Skeletal muscle tissue (tissue), 4 donors: ENCODE results near the gene ENDOD1. TPM values are rescaled to one million over a fixed set of nuclear protein-coding genes. Genes with fewer than 3 reads are reported as not detected.

ENCODE experiments used
- H3K27ac ChIP-seq: one replicate; pipeline ENCODE4 v1.7.0; 2013; ENCODE audit warnings: mild to moderate bottlenecking, low read depth, low read length, inconsistent platforms
- H3K27me3 ChIP-seq, 3 donors: one replicate each; pipeline ENCODE4 v1.7.0; 2013; ENCODE audit warnings: low read length in 3 of 3; ENCODE audit not compliant: control insufficient read depth in 3 of 3, insufficient read depth in 3 of 3
- H3K36me3 ChIP-seq, 3 donors: one replicate each; pipeline ENCODE4 v1.7.0; 2013; ENCODE audit warnings: low read length in 3 of 3; ENCODE audit not compliant: control insufficient read depth in 3 of 3, insufficient read depth in 3 of 3
- H3K4me1 ChIP-seq, 3 donors: one replicate each; pipeline ENCODE4 v1.7.0; 2013; ENCODE audit warnings: low read length in 3 of 3, mild to moderate bottlenecking in 3 of 3; ENCODE audit not compliant: control insufficient read depth in 3 of 3, insufficient read depth in 3 of 3
- H3K4me3 ChIP-seq, 3 donors: one replicate each; pipeline ENCODE4 v1.7.0; 2013; ENCODE audit warnings: low read length in 3 of 3
- H3K9ac ChIP-seq, 3 donors: one replicate each; pipeline ENCODE4 v1.7.0; 2013; ENCODE audit warnings: low read length in 3 of 3, mild to moderate bottlenecking in 3 of 3, moderate library complexity in 2 of 3, low read depth in 1 of 3
- H3K9me3 ChIP-seq, 3 donors: one replicate each; pipeline ENCODE4 v1.7.0; 2013; ENCODE audit warnings: low read length in 3 of 3; ENCODE audit not compliant: control insufficient read depth in 3 of 3
- total RNA-seq: library from RNA; depleted of rRNA; stranded (reverse); fragments of >200 nt; gene quantifications from one replicate; pipeline ENCODE4 v1.2.3, GENCODE V29; 2014
- donor health status: Osteomylitis.

ENDOD1 gene
- total RNA-seq, 1 donor from 2014 or later = 99.2 TPM

GRCh38 chr11:95086836-95087570 is 2.6 kb upstream of the ENDOD1 start:
- Histone ChIP-seq H3K27ac (no peak overlapping the region), H3K4me3 (no peak overlapping the region), H3K36me3 (no peaks in the 10 kb centered on the region), H3K27me3 (no peaks in the 10 kb centered on the region), H3K9me3 (no peaks in the 10 kb centered on the region), H3K9ac (no peak overlapping the region), H3K4me1 (peaks cover 21 to 23% (median 21%) of the 10 kb centered on the region in 3 donors)

GRCh38 chr11:95088946-95089619 is 563 bp upstream of the ENDOD1 start:
- peaks cover 37 to 41% (median 39%) of the 10 kb centered on the region in 3 donors for H3K4me1 ChIP-seq
- peak overlapping the region; percentile 54 to 94 (median 58) for H3K9ac ChIP-seq
- no peaks in the 10 kb centered on the region for H3K36me3 ChIP-seq
- no peaks in the 10 kb centered on the region for H3K9me3 ChIP-seq
- no peaks in the 10 kb centered on the region for H3K27me3 ChIP-seq
- peak overlapping the region; percentile 84 for H3K27ac ChIP-seq
- peak overlapping the region; percentile 65 to 85 (median 75) for H3K4me3 ChIP-seq

- peak overlapping the region; percentile 84 for H3K27ac ChIP-seq
- H3K36me3 ChIP-seq = no peaks in the 10 kb centered on the region
- H3K27me3 ChIP-seq = no peaks in the 10 kb centered on the region
- H3K9me3 ChIP-seq = no peaks in the 10 kb centered on the region
- peak overlapping the region; percentile 20 to 85 (median 42) for H3K4me3 ChIP-seq
- H3K4me1 ChIP-seq = peaks cover 47 to 60% (median 57%) of the 10 kb centered on the region in 3 donors
- peak overlapping the region in 2 of 3 donors; percentile 83 to 94 for H3K9ac ChIP-seq
These were observed 2.1 kb downstream of the ENDOD1 start for GRCh38 chr11:95091663-95092180.

- H3K9ac ChIP-seq = peak overlapping the region in 2 of 3 donors; percentile 32 to 40
- peak overlapping the region in 1 of 3 donors; percentile 85 for H3K4me3 ChIP-seq
- H3K27ac ChIP-seq = peak overlapping the region; percentile 84
- H3K36me3 ChIP-seq = no peaks in the 10 kb centered on the region
- peaks cover 51 to 70% (median 57%) of the 10 kb centered on the region in 3 donors for H3K4me1 ChIP-seq
- no peaks in the 10 kb centered on the region for H3K27me3 ChIP-seq
- no peaks in the 10 kb centered on the region for H3K9me3 ChIP-seq
These were observed 3.1 kb downstream of the ENDOD1 start for GRCh38 chr11:95092549-95093324.

- Histone ChIP-seq H3K36me3 (no peaks in the 10 kb centered on the region), H3K27me3 (no peaks in the 10 kb centered on the region), H3K9ac (no peak overlapping the region), H3K9me3 (no peaks in the 10 kb centered on the region), H3K27ac (peak overlapping the region; percentile 84), H3K4me1 (peaks cover 51 to 69% (median 57%) of the 10 kb centered on the region in 3 donors), H3K4me3 (peak overlapping the region in 1 of 3 donors; percentile 85)
These were observed 3.9 kb downstream of the ENDOD1 start for GRCh38 chr11:95093548-95093947.

- H3K4me3 ChIP-seq = no peak overlapping the region
- H3K9ac ChIP-seq = peak overlapping the region in 2 of 3 donors; percentile 20 to 54
- H3K27ac ChIP-seq = peak overlapping the region; percentile 80
- H3K9me3 ChIP-seq = no peaks in the 10 kb centered on the region
- no peaks in the 10 kb centered on the region for H3K36me3 ChIP-seq
- no peaks in the 10 kb centered on the region for H3K27me3 ChIP-seq
- peaks cover 42 to 68% (median 46%) of the 10 kb centered on the region in 3 donors for H3K4me1 ChIP-seq
These were observed 6.4 kb downstream of the ENDOD1 start for GRCh38 chr11:95095858-95096587.

- no peak overlapping the region for H3K9ac ChIP-seq
- peaks cover 35 to 63% (median 41%) of the 10 kb centered on the region in 3 donors for H3K4me1 ChIP-seq
- H3K27ac ChIP-seq = peak overlapping the region; percentile 80
- H3K9me3 ChIP-seq = no peaks in the 10 kb centered on the region
- no peak overlapping the region for H3K4me3 ChIP-seq
- H3K36me3 ChIP-seq = no peaks in the 10 kb centered on the region
- no peaks in the 10 kb centered on the region for H3K27me3 ChIP-seq
These were observed 7.6 kb downstream of the ENDOD1 start for GRCh38 chr11:95097209-95097608.

- no peaks in the 10 kb centered on the region for H3K36me3 ChIP-seq
- H3K9me3 ChIP-seq = no peaks in the 10 kb centered on the region
- H3K4me3 ChIP-seq = no peak overlapping the region
- H3K27ac ChIP-seq = peak overlapping the region; percentile 14
- H3K4me1 ChIP-seq = peaks cover 28 to 59% (median 36%) of the 10 kb centered on the region in 3 donors
- no peak overlapping the region for H3K9ac ChIP-seq
- H3K27me3 ChIP-seq = no peaks in the 10 kb centered on the region
These were observed 9.2 kb downstream of the ENDOD1 start for GRCh38 chr11:95098826-95099225.

GRCh38 chr11:95100191-95100648 is 10.6 kb downstream of the ENDOD1 start:
- H3K9me3 ChIP-seq = no peaks in the 10 kb centered on the region
- peak overlapping the region; percentile 81 for H3K27ac ChIP-seq
- peaks cover 29 to 64% (median 47%) of the 10 kb centered on the region in 3 donors for H3K4me1 ChIP-seq
- H3K4me3 ChIP-seq = no peak overlapping the region
- H3K9ac ChIP-seq = no peak overlapping the region
- H3K27me3 ChIP-seq = no peaks in the 10 kb centered on the region
- H3K36me3 ChIP-seq = no peaks in the 10 kb centered on the region
